GM12801 (cell line): ENCODE measurements around the gene MACROD2.

ENCODE experiments used
- TF ChIP-seq, protein P1 (sequence below): IDR thresholded peaks from one replicate; pipeline ENCODE4 v1.5.1; 2011; ENCODE audit warnings: control low read depth; ENCODE audit not compliant: insufficient read length; ENCODE audit errors: extremely low read depth

The MACROD2 gene

DNA sequence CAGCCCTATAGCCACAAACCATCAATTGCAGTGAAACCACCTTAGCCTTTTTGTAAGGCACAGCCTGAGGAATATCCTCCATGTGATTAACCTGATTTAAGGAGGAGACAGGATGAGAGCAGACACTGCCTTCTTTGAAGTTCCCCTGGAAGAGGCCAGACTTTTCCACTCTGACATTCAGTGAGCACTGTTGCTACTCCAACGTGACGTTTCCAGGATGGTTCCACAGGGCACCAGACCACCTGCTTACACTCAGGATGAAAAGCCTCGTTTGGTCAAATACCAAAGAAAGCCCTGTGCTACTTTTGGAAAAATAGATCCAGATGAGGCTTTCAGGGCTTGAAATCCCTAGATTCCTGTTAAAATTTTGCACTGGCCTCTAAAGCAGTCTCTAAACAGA, 1444.2 kb downstream of the MACROD2 start:
- TF ChIP-seq, protein P1, sequence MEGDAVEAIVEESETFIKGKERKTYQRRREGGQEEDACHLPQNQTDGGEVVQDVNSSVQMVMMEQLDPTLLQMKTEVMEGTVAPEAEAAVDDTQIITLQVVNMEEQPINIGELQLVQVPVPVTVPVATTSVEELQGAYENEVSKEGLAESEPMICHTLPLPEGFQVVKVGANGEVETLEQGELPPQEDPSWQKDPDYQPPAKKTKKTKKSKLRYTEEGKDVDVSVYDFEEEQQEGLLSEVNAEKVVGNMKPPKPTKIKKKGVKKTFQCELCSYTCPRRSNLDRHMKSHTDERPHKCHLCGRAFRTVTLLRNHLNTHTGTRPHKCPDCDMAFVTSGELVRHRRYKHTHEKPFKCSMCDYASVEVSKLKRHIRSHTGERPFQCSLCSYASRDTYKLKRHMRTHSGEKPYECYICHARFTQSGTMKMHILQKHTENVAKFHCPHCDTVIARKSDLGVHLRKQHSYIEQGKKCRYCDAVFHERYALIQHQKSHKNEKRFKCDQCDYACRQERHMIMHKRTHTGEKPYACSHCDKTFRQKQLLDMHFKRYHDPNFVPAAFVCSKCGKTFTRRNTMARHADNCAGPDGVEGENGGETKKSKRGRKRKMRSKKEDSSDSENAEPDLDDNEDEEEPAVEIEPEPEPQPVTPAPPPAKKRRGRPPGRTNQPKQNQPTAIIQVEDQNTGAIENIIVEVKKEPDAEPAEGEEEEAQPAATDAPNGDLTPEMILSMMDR: no peak

DNA sequence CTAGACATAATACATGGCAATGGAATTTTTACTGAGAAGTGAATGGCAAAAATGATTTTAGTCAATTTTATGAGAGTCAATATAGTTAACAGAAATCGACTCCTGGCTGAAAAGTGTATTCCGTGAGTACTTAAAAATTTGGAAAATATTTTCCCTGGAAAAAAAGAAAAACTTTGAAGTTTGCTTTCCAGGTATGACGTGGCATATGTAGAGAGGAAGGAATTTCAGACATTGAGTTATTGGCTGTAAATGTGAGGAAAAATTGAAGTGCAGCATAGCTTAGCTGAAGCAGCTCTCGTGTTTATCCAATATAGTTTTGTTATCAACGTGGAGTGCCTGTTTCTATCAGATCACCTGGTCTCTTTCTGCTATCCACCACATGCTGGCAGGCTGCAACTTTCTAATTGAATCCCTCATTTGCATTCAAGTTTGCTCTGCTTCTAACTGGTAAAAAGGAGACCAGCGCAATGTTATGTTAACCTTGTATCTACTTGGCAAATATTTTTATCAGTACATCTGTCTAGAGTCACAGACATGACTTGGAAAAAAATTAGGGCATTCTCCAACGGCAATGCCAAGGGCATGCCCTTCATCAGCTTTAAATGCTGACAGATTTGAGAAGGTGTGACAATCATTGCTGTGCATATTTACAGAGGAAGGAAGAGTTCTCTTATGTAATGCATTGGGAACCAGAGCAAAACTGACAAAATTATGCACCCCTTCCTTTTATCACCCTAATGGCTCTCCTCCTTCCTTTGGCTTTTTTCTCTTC, 1444.9 kb downstream of the MACROD2 start:
- TF ChIP-seq, protein P1: no peak

DNA sequence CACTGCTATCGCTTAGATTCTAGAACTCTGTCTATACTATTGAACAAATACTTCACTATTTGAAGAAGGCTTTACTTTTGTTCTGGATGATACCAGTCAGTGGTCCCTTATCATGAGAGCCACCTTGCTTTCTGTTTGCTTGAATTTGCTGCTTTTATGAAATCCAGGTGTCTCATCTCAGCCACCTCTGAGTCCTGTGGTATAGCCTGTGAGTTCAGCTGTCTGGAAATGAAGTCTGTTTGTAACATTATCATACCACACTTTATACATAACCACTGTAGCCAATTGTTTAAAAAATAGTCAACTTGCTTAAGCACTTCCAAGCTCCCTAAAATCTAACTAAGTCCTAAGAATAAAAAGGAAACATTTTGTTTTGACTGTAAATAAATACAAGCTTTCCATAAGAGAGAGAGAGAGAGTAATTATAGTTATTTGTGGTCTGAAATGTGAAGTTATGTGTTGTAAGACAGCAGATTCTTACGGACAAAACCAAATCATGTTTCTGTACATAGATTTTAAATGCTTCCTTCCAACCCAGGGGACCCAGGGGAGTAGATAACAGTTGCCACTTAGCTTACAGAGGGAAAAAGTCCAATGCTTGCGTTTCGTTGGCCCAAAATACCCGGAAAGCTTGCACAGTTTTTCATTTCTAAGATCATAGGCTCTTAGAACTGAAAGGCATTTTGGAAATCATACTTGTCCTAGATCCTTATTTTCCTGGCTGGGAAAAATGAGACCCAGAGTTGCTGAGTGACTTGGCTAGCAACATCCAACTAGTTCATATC, 1449.9 kb downstream of the MACROD2 start:
- TF ChIP-seq, protein P1: no peak

DNA sequence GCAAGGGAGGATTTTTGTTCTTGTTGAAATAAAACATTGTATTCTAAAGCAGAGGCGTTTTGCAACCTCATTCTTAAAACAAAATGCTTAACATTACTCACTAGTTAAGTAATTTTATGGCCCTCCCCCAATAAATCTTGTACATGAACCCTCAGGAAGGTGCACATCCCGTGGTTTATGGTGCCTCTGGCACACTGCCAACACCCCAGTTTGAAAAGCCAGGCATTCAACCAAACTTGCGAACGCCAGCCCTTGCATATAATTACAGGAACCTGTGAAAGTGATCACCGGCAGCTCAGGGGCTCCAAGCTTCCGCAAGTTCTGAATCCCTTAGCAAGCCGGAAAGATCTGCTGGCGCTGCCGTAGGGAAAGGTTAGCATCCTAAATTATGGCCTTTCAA, 1451.1 kb downstream of the MACROD2 start:
- TF ChIP-seq, protein P1: no peak

DNA sequence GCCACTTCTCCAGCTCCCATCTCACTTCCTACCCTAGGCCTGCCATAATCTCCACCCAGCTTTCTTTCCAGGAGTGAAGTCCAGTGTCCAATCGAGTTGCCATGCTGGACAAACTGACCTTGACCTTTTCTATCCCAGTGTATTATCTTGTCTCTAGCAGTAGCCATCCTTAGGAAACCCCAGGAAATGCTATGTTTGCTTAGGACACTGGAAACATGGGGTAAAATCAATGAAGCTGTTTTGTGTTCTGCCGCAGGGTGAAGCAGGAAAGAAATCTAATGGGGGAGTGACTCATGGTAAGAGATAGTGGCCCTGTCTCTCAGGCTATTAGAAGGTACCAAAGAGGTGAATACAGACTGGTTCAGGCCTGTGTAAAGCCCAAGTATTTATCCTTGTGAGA, 1452.2 kb downstream of the MACROD2 start:
- TF ChIP-seq, protein P1: no peak

DNA sequence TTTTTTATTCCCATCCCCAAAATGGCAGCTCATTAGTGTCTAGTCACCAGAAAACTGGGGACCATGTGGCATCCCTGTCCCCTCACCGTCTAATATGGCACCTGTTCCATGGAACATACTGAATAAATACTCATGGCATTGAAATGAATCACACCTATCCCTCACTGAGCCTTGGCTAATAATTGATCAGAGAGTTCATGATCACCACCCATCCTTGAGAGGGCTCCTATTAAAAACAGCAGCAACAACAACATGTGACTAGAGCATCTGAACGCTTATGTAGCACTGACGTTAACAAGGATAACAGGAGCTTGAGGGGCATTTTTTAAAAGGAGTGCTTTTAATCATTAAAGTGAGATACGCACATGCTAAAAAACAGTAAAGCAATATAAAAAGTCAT, 1453.7 kb downstream of the MACROD2 start:
- TF ChIP-seq, protein P1: no peak

DNA sequence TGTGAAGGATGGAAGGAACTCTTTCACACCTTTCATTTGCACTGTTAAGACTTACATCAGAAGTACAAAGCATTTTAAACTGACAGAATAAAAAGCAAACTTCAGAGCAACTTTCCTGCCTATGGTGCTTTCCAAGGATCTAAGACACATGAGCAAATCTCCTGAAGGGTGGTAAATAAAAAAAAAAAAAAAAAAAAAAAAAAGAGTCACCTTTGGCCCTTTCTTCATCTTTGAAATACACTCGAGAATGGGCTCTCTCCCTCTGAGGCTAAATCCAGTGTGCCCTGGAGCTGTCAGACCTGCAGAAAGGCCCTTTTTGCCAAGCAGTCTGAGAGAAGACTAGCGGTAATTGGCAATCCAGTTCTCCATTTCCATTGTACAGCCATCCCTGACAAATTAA, 1455.9 kb downstream of the MACROD2 start:
- TF ChIP-seq, protein P1: no peak
